Endothelial cell (in vitro differentiated cells): ENCODE data around the gene SH3BGRL. TPM values are rescaled to one million over a fixed set of nuclear protein-coding genes. Genes with fewer than 3 reads are reported as not detected.

Experiments
- DNase-seq: peaks from one replicate; pipeline ENCODE4 v3.0.0; 2021; ENCODE audit warnings: low spot score
- H3K27ac Mint-ChIP-seq: one replicate; pipeline ENCODE4 v1.8.0; 2021; ENCODE audit warnings: mixed read lengths, inconsistent platforms; ENCODE audit not compliant: unreplicated experiment
- H3K27me3 Mint-ChIP-seq: one replicate; pipeline ENCODE4 v1.8.0; 2021; ENCODE audit warnings: mild to moderate bottlenecking, moderate library complexity, mixed read lengths, inconsistent platforms; ENCODE audit not compliant: unreplicated experiment
- H3K36me3 Mint-ChIP-seq: one replicate; pipeline ENCODE4 v1.8.0; 2021; ENCODE audit warnings: mild to moderate bottlenecking, low read depth, mixed read lengths, inconsistent platforms; ENCODE audit not compliant: unreplicated experiment
- H3K4me1 Mint-ChIP-seq: one replicate; pipeline ENCODE4 v1.8.0; 2021; ENCODE audit warnings: mild to moderate bottlenecking, mixed read lengths, inconsistent platforms; ENCODE audit not compliant: unreplicated experiment
- H3K4me3 Mint-ChIP-seq: one replicate; pipeline ENCODE4 v1.8.0; 2021; ENCODE audit warnings: mild to moderate bottlenecking, mixed read lengths, inconsistent platforms; ENCODE audit not compliant: unreplicated experiment
- H3K9me3 Mint-ChIP-seq: one replicate; pipeline ENCODE4 v1.8.0; 2021; ENCODE audit warnings: mixed read lengths, inconsistent platforms; ENCODE audit not compliant: unreplicated experiment
- CTCF ChIP-seq: fragments of 200-600 bp; sonication (generic); IDR thresholded peaks from one replicate; pipeline ENCODE4 v1.5.0; 2021; ENCODE audit warnings: antibody characterized with exemption; ENCODE audit not compliant: unreplicated experiment
- total RNA-seq: library from RNA; stranded (reverse); fragmentation: NEBNext Ultra II Directional; extraction: Animal tissue kit (Norgen Biotek cat#: 25700); gene quantifications from one replicate; pipeline ENCODE4 v1.2.1, GENCODE V29; 2021; ENCODE audit not compliant: unreplicated experiment

SH3BGRL gene
- total RNA-seq, 1 donor from 2014 or later: 127 TPM

- Mint-ChIP-seq H3K27ac (peak overlapping the region; percentile 98), H3K9me3 (no peaks in the 10 kb centered on the region)
- DNase-seq: no peak
Measured at GRCh38 chrX:81201071-81201470, 831 bp upstream of the SH3BGRL start.

GRCh38 chrX:81202456-81202819 is 536 bp downstream of the SH3BGRL start:
- H3K27me3 Mint-ChIP-seq: no peaks in the 10 kb centered on the region
- no peaks in the 10 kb centered on the region for H3K9me3 Mint-ChIP-seq
- no peak for DNase-seq
- H3K4me1 Mint-ChIP-seq: peaks cover 18% of the 10 kb centered on the region
- H3K27ac Mint-ChIP-seq: peak overlapping the region; percentile 95
- peak overlapping the region; percentile 100 for H3K4me3 Mint-ChIP-seq
- H3K36me3 Mint-ChIP-seq: no peaks in the 10 kb centered on the region
- no peak for TF ChIP-seq CTCF

More at GRCh38 chrX:81201071-81201470, 831 bp upstream of the SH3BGRL start:
- Mint-ChIP-seq H3K4me3 (peak overlapping the region; percentile 100), H3K36me3 (no peaks in the 10 kb centered on the region), H3K4me1 (peaks cover 15% of the 10 kb centered on the region), H3K27me3 (peaks cover 2% of the 10 kb centered on the region)
- TF ChIP-seq CTCF: no peak

GRCh38 chrX:81202943-81203342 is 1.0 kb downstream of the SH3BGRL start:
- H3K4me1 Mint-ChIP-seq: peaks cover 18% of the 10 kb centered on the region
- peak overlapping the region; percentile 100 for H3K4me3 Mint-ChIP-seq
- no peaks in the 10 kb centered on the region for H3K9me3 Mint-ChIP-seq
- H3K36me3 Mint-ChIP-seq: no peaks in the 10 kb centered on the region
- DNase-seq: no peak
- no peaks in the 10 kb centered on the region for H3K27me3 Mint-ChIP-seq
- H3K27ac Mint-ChIP-seq: no peak overlapping the region
- no peak for TF ChIP-seq CTCF

GRCh38 chrX:81205551-81205950 is 3.6 kb downstream of the SH3BGRL start:
- H3K9me3 Mint-ChIP-seq: no peaks in the 10 kb centered on the region
- H3K36me3 Mint-ChIP-seq: no peaks in the 10 kb centered on the region
- H3K27ac Mint-ChIP-seq: no peak overlapping the region
- peaks cover 15% of the 10 kb centered on the region for H3K4me1 Mint-ChIP-seq
- no peaks in the 10 kb centered on the region for H3K27me3 Mint-ChIP-seq
- TF ChIP-seq CTCF: no peak
- no peak for DNase-seq
- H3K4me3 Mint-ChIP-seq: no peak overlapping the region

DNA sequence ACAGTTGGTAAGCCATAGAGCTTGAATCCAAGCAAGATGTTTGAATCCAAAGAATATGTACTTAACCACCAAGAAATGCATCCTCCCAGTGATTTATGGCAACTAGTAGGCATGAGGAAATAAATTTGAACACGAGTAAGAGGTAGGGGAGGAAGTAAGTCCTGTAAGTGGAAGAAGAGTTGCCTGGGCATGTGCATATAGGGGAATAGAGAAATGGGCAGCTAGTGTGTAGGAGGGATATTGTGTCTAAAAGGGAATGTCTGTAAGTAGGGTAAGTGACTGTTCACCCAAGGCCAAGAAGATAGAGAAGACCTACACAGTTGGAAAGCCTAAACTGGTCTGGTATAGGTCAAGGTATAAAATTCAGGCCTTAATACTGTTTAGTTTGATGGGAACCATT is 4.6 kb downstream of the SH3BGRL start:
- TF ChIP-seq CTCF: no peak
- Mint-ChIP-seq H3K27ac (no peak overlapping the region), H3K27me3 (no peaks in the 10 kb centered on the region), H3K4me3 (peak overlapping the region; percentile 28), H3K4me1 (peaks cover 11% of the 10 kb centered on the region), H3K9me3 (no peaks in the 10 kb centered on the region), H3K36me3 (no peaks in the 10 kb centered on the region)
- no peak for DNase-seq
